COLO668 (cell line): ENCODE measurements around the gene AGO1.

Experiments used
- DNase-seq: peaks from one replicate; lab custom pipeline; 2025; ENCODE audit not compliant: unreplicated experiment; lab: John Stamatoyannopoulos, UW

AGO1 gene

DNA sequence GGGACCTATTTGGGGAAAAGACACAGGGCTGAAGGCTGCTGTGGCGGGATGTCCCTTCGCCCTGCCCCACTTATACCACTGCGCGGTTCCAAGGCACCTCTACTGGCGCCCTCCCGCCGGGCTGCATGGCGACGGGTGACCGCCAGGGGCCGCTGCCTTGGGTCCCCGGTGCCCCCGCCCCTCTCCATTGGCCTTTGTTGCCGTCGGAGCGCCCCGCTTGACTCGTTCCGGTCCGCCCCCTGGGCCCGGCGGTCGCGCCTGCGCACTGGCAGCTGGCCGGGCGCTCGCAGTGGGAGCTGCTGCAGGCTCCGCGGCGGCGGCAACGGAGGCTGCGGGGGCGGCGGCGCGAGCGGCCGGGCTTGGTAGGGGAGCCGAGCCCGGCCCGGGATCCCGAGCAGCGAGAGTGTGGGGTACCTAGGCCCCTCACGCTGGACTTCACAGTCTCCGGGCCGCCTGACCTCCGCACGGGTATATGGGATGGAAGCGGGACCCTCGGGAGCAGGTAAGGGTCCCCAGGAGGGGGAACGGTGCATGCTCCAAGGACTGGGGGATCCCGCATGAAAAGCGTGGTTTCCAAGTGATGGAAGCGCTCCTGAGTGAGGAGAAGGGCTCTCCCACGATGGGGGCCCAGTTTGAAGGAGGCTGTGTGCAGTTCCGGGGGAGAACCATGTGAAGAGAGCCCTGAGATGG, at the start of gene AGO1:
AGO1 (plus strand) TSS at position 265 of the 690 bp plus-strand sequence; CDS start at position 478, 213 bp downstream.
- DNase-seq: peak; percentile 99

DNA sequence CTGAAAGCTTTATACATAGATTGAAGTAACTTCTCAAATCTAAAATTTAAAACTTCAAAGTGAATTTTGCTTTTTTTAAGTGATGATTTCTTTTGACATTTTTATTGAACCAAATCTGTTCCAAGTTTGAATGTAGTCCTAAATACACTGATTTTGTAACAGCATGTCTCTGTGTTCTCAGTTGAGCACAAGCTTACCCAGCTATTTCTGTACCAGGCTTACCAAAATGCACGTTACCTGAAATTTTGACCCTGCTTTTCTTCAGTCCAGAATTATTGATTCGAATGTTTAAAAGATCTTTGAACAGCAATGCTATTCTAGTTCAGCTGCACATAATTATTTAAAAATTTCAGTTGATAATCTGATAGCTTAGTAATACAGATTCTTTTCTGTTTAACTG, 49.6 kb upstream of the AGO1 start:
- no peak for DNase-seq

DNA sequence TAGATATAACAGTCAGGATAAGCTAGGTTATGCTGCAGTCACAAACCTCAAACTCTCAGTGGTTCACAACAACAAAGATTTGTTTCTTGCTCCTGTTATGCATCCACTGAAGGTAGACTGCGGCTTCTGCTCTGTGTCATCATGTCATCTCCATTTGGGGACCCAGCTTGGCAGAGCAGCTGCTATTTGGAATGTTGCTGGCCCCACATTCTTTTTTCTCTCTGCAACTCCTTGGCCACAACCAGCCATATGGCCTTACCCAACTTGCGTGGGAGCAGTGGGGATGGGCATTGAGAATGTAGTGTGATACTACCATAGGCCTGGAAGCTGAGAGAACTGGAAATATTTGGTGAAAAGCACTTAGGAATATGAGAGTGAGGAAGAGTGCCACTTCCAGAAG, 48.8 kb upstream of the AGO1 start:
- no peak for DNase-seq

DNA sequence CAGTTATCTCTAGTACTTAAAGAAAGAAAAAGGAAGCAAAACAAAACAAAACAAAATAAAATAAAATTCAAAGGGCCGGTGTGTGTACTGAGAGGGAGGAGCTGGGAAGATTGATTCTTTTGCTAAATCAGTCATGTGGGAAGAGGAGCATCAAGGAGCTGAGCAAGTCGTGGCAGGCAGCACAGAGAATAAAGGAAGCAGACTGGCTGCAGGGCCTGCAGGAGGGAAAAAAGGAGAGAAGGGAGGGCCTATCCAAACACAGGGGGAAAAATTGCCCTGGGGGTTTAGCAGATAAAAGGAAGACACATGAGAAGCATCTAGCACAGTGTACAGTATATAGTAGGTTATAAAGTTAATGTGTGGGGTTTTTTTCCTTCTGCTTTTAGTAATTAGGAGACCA, 47.6 kb upstream of the AGO1 start:
- no peak for DNase-seq

DNA sequence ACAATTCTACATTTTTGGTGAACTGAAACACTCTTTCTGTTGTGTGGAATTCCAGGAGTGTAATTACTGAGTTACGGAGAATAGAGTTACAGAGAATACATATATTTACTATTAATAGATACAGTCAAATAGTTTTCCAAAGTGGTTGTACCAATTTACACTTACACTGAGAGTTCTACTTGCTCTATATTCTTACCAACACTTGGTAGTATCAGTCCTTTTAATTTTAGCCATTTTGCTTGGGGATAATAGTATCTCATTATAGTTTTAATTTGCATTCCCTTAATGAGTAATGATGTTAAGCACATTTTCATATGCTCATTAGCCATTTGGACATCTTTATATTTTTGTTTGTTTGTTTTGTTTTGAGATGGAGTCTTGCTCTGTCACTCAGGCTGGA, 46.3 kb upstream of the AGO1 start:
- DNase-seq: no peak

DNA sequence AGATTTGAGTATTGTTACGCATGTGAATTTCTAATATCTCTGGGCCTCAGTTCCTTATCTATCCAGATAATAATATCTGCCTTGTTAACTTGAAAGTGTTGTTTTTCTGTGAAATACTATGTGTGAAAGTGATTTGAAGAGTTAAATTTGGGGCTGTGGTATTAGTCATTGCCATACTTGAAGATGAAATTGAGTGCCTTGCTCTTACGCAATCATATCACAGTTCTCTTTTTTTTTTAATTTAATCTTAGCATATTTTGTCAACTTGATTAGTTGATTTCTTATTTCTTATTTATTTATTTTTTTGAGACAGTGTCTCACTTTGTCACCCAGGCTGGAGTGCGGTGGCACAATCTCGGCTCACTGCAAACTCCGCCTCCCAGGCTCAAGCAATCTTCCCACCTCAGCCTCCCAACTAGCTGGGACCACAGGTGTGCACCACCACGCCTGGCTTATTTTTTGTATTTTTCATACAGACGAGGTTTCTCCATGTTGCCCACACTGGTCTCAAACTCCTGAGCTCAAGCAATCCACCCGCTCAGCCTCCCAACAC, 44.2 kb upstream of the AGO1 start:
- no peak for DNase-seq

DNA sequence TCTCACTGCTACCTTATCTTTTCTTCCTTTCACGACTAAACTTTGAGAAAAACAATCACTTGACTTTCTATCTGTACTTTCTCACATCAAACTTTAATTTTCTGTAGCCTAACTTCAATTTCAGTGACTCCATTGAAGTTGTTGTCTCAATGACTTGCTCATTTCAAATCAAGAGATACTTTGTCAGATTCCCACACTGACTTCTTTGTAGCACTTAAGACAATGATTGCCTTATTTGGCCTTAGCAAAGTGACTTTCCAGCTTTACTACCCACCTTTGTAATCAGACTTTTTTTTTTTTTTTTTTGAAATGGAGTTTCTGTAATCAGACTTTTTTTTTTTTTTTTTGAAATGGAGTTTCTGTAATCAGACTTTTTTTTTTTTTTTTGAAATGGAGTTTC, 38.2 kb upstream of the AGO1 start:
- DNase-seq: no peak

DNA sequence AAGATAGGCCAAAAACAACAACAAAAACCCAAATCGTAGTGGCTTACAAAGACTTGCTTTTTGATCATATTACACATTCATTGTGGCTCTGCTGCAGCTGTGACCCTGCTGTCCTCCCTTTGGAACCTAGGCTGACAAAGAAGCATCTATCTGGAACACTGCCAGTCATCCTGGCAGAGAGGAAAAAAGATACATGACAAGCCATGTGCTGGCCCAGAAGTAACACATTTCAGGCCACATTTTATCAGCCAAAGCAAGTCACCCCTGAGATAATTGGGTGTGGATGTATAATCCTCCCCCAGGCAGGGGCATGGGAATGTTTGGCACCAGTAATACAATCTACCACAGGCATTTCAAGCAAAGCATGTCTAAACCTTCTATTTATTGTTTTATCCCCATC, 37.2 kb upstream of the AGO1 start:
- DNase-seq: no peak

DNA sequence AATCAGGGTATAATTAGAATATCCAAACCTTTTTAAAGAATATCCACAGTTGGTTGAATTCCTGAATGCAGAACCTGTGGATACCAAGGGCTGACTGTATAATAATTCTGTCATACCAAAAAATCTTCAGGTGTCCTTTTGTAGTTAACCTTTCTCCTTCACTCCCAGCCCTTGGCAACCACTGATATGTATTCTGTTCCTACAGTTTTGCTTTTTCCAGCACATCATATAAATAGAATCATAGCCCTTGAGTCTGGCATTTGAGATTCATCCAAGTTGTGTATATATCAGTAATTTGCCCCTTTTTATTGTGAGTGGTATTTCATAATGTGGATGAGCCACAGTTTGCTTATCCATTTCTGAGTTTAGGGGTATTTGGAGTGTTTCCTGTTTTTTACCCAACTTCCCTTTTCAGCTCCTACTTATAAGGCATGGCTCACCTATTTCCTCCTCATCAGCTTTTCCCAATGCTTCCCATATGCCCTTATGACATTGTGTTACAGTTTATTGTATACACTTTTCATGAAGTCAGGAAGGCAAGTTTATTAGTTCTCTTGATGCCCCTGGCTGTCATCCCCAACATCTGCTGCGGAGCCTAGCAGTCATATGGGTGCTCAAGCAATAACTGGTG, 35.0 kb upstream of the AGO1 start:
- DNase-seq: no peak

DNA sequence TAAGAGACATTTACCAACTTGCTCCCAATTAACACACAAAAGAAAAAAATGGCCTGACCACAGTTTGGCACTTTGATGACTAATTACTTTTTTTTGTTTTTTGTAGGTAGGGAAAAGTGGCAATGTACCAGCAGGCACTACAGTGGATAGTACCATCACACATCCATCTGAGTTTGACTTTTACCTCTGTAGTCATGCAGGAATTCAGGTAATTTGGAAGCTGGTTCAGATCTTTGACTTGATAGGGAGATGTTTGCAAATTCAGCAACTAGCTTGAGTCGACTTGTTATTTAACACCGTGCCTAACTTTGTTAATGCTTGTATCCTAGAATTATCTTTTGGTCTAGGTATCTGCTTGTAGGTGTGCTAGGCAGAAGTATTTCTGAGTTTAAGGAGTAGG, 33.0 kb upstream of the AGO1 start:
- DNase-seq: no peak

DNA sequence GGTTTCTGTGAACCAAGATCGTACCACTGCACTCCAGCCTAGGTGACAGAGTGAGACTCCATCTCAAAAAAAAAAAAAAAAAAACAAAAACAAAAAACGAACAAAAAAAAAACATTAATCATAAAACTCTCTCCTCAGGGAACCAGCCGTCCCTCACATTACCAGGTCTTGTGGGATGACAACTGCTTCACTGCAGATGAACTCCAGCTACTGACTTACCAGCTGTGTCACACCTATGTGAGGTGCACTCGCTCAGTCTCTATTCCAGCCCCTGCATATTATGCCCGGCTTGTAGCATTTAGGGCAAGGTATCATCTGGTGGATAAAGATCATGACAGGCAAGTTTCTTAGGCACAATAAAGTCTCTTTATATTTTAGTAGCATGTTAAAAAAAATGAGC, 32.3 kb upstream of the AGO1 start:
- no peak for DNase-seq

DNA sequence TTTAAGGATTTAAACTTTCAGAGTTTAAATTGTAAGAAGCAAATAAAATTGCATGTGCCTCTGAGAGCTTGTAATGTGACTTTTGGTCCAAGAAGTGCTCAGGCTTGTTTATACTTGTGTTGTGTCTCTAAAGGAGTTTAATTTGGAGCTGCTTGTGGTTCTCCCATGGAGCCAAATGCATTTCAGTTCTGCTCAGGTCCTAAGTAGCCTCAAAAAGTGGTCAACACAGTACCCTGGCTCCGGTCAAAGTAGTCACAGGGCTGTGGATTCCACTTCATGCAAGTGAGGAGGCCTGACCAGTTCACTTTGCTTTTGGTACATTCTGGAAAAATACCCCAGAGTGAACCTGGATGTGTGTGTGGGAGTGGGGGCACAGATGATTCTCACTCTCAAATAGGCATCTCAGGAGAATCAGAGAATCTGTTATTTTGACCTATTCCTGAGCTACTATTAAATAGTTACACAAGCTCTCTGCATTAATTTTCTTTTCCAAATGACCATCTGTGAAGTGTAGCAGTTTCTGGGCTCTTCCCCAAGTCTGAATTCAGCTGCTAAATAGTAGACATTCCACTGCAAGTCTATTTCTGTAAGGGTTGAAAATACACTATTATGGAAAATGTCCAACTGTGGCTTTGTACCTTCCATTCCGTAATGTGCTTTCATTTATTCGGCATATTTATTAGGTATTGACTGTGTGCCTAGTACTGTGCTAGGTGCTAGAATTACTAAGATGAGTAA, 31.7 kb upstream of the AGO1 start:
- no peak for DNase-seq

DNA sequence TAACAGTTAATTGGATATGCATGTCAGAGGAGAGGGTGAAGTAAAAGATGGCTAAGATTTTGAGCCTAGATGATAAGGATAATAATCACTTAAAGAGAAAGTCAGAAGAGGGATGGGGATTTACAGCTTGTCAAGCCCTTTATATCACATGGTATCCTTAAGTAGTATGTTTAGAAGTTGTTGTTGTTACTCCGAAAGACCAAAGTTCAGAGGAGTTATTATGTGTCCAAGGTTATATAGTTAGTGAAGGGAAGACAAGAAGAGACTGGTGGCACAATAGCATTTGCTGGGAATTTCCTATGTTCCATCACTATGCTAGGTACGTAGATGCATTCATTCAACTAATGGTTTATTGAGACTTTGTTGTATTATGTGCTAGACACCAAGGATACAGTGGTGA, 30.8 kb upstream of the AGO1 start:
- DNase-seq: no peak

DNA sequence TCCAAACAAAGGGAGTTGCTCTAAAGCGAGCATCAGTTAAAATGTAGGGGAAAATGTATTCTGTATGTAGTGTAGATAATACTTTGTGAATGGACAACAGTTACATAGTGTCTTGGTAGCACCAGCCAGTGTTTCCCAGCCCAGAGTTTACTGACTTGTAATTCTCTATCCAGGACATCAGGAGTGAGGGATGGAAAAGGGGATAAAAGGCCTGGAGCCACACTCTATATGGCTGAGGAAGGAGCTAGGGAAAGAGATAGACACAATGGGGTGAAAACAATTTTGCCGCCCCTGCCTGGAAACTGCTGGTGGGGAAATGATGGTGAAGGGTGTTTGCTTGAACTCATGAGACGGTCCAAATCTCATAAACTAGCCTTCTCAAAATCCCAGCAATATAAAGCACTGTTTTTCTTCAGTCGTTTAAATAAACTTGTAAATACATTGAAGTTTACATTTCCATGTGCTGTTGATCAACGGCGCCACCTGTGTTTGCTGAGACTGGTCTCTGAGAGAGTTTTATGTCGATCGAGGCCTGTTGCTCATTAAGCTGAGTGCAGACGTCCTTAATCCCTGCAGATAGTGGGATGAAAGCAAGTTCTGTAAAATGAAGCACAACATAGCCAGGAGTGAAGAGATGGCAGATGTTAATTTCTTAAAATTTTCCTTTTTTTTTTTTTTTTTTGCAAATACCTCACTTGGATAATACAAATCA, 27.9 kb upstream of the AGO1 start:
- no peak for DNase-seq

DNA sequence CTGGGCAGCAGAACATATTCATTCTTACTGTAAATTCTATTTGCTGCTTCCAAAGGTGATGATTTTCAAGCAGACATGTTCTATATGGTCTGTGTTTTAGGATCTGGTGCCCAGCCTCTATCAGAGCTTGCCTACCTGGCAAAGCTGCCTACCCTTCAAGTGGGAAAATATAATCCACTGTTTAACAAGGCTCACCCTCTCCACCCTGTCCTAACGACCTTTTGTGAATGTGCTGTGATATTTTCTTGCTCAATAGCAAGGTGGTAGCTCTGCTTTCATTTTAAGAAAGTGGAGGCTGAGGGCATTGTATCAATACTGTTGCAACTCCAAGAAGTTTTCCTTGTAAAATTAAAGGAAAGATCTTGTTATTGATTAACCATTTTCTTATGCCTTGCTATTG, 26.0 kb upstream of the AGO1 start:
- no peak for DNase-seq

DNA sequence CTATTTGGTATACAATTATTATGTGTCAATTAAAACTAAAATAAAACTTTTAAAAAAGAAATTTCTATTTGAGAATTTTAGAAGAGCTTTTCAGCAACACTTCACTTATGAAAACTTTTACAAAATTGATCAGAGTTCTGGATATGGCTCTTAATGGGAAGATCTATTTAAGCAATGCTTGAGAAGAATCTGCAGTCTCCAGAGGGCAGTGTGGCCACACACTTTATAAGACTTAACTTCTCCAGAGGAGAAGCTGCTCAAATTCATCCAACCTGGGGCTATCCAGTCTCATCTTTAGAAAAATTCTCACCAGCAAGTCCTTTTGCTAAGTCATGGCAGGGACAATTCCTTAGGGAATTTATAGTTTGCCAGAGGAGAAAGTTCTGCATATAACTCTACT, 25.2 kb upstream of the AGO1 start:
- no peak for DNase-seq

DNA sequence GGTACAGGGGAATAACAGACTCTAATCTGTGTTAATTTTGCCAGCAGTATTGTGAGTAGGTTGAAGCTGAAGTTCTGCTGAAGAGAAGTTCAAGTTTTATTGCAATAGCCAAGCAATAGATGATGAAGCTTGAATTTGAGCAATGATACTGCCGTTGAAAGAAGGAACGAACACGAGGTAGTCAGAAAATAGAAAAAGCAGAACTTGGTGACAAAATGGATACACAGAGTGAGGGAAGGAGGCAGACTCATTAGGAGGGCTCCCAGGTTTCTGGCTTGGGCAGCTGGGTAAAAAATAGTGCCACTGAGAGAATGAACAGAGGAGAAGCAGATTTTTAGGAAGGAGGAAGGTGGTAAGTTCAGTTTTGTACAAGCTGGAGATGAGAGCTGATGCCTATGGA, 22.3 kb upstream of the AGO1 start:
- DNase-seq: no peak

DNA sequence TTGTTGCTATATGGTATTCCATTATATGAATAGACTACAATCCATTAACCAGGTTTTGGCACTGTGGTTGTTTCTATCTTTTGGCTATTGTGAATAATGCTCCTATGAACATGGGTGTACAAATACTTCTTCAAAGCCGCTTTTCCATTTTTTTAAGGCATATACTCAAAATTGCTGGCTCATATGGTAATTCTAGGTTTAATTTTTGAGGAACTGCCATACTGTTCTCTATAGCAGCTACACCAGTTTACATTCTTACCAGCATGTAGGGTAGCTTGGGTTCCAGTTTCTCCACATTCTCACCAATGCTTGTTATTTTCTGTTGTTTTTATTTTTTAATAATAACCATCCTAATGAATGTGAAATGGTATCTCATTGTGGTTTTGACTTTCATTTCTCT, 19.9 kb upstream of the AGO1 start:
- DNase-seq: no peak

DNA sequence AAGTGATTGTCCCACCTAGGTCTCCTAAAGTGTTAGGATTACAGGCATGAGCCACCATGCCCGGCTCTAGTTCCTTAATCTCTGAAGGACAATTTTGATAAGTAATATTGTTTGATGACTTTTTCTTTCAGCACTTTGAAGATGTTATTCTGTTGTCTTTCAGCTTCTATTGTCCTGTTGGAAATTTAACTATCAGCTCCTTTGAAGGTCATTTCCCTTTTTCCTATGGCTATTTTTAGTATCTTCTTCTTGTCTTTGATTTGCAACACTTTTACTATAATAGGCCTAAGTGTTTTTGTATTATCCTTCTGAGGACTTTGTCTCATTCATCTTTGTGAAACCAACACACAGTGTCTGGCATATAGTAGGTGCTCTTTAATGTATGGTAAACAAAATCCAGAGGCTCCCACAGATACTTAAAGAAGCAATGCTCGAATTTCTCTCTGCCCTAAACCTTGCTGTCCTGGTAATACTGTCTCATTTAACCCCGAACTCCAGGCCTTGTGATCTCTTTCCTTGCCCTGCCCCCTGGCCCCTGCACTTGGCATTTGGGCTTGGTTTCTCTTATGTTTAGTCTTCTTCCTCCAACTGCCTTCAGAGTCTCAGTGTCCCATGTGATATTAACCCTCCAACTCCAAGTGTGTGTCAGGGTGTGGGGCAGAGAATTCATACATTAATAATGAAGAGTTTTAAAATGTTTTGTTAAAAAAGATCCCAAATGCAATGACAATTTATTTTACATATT, 19.0 kb upstream of the AGO1 start:
- no peak for DNase-seq

DNA sequence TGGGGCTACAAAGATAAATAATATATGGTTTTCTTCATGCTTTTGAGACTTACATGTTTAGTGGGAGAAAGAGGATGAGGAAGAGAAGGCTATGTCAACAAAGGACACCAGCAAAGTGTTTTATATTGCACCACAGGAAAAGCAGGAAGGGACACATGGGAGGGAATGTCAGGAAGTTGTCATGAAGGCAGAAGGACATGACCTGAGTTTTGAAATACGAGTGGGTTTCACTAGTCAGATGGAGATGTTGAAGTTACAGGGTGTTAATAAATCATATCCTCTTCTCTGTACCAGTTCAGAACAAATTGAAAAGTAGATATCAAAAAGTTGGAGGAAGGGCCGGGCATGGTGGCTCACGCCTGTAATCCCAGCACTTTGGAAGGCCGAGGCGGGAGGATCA, 18.2 kb upstream of the AGO1 start:
- DNase-seq: no peak

DNA sequence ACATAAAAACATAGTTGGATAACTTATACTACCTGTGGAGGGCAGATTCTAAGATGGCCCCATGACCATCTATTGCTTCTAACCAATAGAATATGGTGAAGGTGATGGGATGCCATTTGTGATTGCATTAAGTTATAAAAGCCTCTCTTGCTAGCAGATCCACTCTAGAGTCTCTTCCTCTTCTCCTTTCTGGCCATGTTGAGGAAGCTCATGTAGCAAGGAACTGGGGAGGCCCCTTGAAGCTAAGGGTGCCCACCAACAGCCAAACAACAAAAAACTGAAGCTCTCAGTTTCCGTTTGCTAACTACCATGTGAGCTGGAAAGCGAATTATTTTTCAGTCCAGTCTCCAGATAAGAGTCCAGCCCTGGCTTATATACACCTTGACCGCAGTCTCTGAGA, 16.0 kb upstream of the AGO1 start:
- no peak for DNase-seq
